GOT3 (cell line): Measurements from ENCODE around the gene RHCG.

ENCODE experiments used
- DNase-seq: peaks from one replicate; lab custom pipeline; 2025; ENCODE audit warnings: mixed read lengths; lab: John Stamatoyannopoulos, UW

The RHCG gene

DNA sequence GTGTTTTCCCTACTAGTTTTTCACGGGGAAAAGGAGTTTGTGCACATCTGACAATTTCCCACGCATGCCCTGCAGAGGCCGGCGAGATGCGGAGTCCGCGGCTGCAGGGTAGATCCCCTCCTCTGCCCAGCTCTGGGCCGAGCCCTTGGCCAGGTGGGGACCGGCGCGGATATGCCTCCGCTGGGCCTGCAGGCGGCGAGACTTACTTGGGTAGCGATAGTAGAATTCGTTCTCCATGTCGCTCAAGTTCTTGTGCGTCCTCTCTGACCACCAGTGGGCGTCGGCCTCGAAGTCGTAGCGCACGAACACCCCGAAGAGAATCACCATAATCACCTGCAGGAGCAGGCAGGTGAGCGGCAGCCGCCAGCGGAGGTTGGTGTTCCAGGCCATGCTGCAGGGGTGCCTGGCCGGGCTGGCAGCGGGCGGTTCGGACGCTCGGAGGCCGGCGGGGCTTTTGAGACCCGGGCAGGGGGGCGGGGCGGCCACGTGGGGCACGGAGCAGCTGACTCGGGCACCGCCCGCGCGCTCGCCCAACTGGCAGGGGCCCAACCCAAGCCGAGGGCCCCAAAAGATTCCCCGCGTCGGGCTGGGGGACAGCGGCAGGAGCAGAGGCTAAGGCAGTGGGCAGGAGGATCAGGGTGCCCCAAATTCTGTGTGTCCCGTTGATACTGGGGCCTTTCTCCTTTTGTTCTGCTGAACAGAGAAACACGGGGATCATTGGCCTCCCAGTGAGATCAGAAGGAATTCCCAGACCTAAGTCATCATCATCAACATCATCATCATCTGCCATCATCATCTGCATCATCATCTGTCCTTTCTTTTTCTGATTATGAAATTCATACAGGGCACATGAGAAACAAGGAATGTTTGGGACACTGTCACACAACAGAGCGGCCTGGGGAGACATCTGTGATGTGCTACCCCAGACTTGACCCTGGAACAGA is at the start of gene RHCG:
Gene RHCG (minus strand): TSS at position 429 of the 944 bp plus-strand sequence. CDS start 39 bp downstream, at position 390.
- no peak for DNase-seq

DNA sequence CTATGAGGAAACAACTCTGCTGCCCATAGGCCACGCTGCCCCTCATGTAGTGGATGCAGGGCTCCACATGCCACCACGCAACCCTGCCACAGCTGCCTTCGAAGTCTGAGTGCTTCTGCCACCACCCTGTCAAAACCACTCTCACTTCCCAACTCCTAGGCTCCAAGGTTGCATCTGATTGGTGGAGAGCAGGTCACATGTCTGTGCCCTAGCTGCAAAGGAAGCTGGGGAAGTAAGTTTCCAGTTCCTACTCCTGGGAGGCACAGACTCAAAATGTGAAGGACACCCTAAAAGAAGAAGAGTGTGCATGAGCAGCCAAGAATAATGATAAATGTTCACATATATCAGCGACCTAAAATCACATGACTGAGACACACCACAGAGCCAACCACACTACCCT is 47.0 kb upstream of the RHCG start:
- no peak for DNase-seq

DNA sequence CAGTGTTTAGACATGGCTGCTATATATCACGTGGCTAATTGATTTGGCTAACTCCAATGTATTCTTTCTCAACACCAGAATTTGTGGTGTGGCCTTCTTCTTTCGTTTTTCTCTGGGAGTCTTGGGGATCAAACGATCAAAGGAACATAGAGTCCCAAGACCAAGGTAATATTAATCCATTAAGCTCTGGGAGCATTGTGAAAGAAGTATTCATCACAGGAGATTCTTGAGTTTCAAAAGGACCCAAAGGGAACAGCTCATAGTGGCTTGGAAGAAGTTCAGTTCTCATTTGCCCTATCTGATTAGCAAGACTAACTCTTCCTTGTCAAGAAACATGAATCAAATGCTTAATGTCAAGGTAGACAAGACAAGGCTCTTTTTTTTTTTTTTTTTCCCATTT is 46.0 kb upstream of the RHCG start:
- DNase-seq: no peak

DNA sequence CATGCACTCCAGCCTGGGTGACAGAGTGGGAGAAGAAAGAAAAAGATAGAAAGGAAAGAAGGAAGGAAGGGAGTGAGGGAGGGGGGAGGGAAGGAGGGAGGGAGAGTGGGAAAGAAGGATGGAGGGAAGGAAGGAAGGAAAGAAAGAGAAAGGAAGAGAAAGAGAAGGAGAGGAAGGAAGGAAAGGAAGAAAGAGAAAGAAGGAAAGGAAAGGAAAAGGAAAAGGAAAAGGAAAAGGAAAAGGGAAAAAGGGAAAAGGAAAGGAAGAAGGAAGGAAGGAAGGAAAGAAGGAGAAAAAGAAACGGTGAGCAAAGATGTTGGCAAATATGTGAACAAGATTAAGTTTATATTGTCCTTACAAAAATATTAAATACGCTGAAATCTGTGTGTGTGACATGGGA is 42.6 kb upstream of the RHCG start:
- DNase-seq: no peak

DNA sequence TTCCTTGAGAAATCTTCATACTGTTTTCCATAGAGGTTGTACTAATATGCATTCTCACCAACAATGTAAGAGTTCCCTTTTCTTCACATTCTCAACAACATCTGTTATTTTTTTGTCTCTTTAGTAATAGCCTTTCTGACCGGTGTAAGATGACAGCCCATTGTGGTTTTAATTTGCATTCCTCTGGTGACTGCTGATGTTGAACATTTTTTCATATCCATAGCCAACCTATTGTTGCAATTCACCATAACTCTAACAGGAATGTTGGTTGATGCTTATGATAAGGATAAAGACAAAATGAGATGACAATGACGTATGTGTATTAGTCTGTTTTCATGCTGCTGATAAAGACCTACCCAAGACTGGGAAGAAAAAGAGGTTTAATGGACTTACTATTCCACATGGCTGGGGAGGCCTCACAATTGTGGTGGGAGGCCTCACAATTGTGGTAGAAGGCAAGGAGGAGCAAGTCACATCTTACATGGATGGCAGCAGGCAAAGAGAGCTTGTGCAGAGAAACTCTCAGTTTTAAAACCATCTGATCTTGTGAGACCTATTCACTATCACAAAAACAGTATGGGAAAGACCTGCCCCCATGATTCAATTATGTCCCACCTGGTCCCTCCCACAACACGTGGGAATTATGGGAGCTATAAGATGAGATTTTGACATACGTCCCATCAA is 37.6 kb upstream of the RHCG start:
- DNase-seq: no peak

DNA sequence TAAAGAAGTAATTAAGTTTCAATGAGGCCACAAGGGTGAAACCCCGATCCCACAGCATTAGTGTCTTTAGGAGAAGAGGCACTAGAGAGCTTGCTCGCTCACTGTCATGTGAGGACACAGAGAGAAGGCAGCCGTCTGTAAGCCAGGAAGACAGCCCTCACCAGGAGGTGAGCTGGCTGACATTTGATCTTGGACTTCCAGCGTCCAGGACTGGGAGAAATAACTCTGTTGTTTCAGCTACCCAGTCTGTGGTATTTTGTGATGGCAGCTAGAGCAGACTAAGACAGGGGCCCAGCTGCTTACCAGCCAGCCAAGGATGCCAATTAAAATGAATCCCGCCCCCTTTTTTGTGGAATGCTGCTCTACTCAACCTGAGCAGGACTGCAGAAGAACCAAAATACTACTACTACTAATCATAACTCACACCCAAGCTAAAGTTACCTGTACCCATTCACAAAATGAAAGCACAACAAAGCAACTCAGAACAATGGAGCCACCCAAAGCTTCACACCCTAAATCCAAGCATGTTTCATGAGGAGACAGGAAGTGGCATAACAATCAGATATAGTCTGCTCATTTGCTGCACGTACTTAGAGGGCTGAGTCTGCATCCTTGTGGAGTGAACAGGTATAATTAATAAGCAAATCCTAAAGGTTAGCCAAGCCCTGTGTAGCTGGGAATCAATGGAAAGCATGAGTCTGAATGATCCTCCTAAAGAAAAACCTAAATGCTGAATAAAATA is 35.6 kb upstream of the RHCG start:
- no peak for DNase-seq

DNA sequence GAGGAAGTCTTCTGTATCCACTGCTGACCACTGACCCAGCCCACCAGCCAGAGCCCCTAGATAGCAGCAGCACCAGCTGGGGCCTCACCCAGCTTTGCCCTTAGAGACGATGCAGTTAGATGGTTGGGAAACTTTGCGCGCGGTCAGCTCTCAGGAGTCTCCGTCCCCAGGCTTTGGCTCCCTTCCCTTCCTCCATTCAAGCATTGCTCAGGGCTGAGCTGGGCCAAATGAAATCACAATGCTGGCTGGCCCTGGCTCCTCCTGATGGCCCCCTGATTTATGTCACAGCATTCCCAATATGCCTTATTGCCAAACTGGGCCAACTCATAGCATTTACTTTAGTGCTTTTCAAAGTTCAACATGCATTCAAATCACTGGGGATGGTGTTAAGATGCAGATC is 34.6 kb upstream of the RHCG start:
- no peak for DNase-seq

DNA sequence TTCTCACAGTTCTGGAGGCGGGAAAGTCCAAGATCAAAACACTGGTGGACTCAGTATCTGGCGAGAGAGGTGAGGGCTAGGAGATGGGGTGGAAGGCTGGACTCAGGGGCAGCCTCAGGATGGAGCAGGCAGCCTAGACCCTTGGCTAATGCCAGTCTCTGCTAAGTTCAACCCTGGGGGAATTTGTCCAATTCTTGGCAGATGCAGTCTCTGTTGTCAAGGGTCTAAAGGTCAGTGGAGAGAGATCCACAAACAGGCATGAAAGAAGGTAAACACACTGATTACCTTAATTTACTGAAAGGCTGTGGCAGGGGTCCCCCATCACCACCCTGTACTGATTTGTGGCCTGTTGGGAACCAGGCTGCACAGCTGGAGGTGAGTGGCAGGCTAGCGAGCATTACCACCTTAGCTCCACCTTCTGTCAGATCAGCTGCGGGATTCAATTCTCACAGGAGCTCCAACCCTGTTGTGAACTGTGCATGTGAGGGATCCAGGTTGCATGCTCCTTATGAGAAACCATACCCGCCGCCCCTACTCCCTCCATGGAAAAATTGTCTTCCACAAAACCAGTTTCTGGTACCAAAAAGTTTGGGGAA is 32.5 kb upstream of the RHCG start:
- DNase-seq: no peak

DNA sequence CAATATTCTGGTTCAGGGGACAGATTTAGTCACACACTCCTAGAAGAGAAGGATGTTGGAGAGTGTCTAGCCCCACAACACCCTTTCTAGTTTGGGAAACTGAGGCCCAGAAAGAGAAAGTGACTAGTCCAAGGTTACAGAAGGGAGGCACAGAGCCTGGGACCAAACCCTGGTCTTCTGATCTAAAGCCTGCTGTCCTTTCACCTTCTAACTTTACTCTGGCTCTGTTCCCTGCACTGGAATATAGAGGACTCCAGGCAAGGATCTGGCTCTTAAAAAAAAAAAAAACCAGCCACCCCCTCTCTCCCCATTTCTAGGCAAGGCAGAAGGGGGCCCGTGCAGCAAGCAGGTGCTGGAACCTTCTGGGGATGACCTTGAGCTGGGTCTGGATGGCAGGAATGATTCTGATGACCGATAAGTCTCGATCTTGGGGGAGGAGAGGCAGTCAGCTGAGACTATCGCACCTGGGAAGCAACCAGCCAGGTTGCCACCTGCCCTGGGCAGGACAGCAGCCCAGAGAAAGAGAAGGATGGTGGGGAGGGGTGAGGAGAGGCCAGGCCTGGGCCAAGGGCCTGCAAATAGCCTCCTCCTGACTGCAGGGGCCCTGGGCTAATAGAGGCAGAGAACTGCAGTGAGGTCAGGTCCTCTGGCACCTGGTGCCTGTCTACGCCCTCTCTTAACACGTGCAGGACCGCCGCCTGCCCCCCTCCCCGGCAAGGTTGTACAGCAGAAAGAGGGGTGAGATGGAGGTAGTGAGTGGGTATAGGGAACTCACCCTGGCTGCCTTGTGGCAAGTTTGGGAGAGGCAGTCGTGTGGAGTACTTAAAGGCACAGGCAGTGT is 30.4 kb upstream of the RHCG start:
- DNase-seq: no peak

DNA sequence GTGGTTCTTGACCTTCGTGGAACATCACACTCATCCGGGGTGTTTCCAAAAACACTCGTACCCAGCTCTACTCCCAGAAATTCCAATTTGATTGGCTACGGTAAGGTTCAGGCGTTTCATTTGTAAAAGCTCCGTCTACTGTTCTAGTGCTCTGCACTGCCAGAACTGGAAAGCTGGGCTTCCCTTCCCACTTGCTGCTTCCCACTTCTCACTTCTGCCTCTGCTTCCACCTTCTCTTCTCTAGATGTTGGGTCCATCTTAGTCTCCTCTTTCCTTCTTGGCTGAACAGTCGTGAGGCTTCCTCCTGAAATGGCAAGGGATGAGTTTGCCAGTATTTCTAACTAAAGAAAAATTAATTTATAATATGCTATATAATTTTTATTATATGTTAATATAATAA is 29.8 kb upstream of the RHCG start:
- DNase-seq: no peak

DNA sequence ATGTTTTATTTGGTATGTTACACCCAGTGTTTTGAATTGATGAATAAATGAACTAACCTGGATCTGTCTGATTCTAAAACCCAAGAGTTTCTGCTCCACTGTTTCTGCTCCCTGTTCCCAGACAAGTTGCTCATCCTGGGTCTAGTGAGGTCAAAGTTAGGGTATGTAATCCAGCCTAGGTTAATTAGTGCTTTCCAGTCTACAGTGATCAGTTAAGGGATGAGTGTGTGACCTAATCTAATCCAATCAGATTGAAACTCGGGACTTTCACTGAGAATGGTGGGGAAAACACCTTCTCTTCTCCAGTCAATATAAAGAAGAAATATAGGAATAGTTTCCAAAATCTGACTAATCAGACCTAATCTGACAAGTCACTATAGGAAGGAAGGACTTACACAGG is 27.8 kb upstream of the RHCG start:
- no peak for DNase-seq

DNA sequence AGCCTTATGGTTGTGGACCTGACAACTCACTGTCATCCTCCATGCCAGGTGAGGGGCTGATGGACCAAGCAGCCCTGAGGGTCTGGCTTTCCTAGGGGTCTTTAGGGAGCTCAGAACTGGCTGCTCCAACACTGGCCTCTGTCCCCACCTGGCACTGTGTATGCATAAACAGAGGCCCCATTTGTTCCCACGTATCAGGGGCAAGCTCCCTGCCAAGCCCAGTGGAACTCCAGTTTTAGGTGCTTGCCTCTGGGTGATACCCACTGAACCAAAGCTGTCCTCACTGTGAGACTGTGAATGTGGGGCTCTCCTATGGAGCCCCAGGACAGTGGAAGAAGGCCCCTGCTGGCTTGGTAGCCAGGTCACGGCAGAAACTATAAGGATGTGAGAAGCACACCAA is 26.7 kb upstream of the RHCG start:
- no peak for DNase-seq

DNA sequence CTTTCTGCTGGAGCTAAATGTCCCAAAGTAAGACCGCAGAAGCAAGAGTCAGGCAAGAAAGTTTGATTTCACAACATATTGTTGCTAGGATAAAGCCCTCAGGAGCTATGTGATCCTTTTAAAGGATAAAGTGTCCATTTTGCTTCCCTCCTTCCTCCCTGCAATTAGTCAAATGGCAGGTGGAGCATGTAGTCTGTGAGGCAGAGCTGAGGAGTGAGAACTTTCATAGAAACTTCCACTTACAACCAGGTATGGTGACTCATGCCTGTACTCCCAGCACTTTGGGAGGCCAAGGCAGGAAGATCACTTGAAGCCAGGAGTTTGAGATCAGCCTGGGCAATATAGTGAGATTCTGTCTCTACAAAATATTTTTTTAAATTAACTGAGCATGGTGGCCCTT is 25.2 kb upstream of the RHCG start:
- DNase-seq: no peak

DNA sequence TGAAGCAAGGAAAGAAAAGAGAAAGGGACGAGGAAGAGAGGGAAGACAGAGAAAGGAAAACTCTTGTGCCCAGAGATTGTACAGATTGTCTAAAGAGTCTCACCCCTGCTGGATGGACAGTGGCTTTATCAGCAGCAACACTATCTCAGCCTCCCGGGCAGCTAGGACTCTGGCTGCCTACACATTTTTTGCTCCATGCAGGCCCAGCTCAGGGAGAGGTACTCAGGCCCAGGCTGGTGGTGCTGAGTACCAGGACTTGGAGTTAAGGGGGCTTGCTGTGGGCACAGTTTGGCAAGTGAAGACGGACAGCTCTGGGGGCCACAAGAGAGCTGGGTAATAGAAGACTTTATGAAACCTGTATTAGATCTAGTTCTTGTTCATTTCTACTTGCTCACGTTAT is 19.1 kb upstream of the RHCG start:
- DNase-seq: no peak

DNA sequence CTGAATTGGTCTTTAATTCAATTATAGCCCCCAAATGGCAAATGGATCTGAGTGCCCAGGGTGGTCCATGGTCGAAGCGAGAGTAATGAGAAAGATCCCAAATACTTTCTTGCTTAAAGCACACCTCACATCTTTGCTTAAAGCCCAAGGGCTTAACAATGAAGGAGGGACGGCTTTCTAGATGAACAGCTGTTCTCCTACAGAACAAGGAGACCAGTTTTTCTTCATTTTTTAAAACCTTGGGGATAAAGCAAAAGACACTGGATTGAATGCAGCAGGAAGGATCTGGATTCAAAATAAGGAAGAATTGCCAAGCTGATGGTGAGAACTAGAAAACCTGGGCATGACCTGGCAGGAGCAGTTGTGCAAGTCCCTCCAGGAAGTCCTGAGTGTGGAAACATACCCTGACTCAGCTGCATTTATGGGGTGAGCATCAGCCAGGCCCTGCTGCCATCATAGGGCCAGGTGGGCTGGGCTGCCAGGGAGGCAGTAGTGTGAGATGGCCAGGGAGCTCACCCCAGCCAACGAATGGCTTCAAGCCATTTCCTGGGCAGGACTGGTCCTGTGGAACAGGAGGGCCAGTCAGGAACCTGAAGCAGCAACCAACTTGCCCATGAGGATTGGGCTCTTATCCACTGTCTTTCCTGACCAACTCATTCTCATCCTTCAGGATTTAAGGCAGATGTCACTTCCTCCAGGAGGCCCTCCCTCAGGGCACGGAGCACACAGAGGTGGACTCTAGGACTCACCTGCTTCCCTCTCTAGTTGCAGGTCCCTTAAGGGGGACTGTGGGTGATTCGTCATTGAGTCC is 18.4 kb upstream of the RHCG start:
- DNase-seq: no peak

DNA sequence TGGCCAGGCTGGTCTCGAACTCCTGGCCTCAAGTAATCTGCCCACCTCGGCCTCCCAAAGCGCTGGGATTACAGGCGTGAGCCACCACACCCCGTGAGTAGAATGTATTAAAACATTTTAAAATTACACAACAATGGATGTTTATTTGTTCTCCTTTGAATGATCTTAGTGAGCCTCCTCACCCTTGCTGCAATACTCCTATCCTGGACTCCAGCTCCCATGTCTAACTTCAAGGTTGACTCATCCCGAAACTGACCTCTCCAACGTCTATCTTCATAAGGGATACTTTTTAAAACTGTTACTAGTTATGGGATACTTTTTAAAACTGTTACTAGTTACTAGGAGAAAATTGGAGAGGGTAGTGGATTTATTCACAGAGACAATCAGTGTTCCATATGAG is 17.8 kb upstream of the RHCG start:
- DNase-seq: no peak

DNA sequence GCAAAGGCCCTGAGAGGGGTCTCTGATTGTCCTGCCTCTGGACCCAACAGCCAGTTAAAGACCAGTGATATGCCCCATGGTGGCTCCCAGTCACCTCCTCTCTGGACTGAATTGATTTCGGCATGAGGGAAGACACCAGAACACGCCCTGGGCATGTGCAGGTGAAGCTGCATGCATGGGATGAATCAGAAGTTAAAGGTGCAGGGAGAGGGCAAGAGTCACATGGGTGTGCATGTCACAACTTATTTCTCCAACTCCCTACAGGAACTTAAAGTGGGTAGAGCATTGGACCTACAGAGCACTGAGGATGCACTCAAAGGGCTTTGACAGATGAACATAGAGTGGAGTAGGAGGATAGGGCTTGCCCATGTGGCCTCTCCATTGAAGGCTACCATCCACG is 16.9 kb upstream of the RHCG start:
- DNase-seq: no peak

DNA sequence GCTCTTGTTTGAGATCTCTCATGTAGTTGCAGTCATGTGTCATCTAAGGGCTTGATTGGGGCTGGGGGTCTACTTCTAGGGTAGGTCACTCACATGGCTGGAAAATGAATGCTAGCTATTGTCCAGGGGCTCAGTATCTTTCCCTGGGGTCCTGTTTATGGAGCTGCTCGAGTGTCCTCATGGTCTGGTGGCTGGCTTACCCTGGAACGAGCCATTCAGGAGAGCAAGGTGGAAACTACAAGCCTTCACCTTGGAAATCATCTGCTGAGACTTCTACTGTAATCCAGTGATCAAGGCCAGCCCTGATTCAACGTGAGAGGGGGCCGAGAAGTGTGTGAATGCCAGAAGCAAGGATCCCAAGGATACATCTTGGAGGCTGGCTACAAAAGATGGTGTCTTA is 16.2 kb upstream of the RHCG start:
- DNase-seq: no peak

DNA sequence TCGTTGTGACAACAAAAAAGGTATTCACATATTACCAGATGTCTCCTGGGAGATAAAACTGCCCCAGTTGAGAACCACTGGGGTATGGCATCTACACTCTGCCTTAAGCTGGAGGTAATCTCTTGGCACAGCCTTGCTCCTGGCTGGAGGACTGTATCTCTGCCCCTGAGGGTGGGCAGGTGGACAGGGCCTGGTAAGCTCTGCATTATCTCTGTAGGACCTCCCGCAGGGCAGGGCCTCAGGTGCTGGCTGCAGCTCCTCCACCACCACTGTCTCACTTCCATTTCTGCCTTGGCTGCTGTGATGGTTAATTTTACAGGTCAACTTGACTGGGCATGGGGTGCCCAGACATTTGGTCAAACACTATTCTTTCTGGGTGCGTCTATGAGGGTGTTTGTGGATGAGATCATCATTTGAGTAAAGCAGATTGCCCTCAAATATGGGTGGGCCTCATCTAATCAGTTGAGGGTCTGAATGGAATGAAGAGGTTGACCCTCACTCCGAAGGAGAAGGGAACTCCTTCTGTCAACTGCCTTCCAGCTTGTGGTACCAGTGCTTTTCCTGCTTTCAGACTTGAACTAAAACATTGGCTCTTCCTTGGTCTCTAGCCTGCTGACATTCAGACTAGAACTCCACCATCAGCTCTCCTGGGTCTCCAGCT is 9.8 kb upstream of the RHCG start:
- DNase-seq: no peak

DNA sequence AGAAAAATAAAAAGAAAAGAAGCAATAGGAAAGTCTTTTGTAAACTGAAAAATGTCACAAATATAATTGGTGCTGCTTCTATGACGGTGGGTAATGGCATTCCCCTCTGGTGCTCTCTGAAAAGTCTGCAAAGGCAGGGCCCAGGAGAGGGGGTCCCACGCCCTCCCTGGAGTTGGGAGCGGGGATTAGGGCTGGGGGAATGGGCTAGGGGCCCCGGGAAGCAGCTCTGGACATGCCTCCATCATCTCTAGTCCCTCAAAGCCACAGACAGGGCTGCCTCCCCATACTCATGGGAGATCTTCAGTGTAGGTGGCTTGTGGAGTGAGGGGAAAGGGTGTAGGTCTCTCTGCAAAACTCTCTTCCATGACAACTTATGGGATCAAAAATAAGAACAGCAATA is 7.8 kb upstream of the RHCG start:
- no peak for DNase-seq
